ENCODE measurements around the gene CPT1C.
"Not testable (repeated sequence)": the region's sequence is repeated elsewhere in the genome, so short reads cannot be mapped to it uniquely, and the experiment has no call there.

The CPT1C gene

DNA sequence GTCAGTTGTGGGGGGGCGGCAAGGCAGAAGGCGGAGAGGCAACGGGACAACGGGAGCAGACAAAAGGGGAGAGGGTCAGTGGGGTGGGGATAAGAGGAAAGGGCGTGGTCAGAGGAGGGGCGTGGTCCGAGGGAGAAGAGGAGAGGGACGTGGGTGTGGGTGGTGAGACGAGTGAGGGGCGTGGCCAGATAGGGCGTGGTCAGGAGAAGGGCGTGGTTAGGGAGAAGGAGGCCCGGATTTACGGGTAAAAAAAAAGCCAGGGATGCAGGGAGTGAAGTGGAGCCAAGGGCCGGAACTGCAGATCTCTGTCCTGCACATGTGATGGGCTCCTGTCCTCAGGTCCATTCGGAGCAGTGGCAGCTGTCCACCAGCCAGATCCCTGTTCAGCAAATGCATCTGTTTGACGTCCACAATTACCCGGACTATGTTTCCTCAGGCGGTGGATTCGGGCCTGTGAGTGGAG is 21.5 kb downstream of the CPT1C start:
- DNase-seq, result no peak

DNA sequence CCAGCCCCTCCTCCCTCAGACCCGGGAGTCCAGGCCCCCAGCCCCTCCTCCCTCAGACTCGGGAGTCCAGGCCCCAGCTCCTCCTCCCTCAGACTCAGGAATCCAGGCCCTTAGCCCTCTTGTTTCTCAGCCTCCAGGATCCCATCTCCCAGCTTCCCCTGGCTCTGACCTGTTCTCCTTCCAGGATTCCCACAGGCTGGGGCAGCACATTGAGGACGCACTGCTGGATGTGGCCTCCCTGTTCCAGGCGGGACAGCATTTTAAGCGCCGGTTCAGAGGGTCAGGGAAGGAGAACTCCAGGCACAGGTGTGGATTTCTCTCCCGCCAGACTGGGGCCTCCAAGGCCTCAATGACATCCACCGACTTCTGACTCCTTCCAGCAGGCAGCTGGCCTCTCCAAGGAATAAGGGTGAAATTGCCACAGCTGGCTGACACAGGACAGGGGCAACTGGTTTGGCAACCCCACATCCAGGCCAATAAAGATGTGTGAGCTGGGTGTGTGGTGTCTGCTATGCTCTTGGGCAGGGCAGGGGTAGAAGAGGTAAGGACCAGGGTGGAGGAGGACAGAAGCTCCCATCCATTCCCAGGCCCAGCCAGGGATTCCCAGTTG is 22.4 kb downstream of the CPT1C start:
- DNase-seq, result no peak

- no peak for DNase-seq
These were observed 25.2 kb downstream of the CPT1C start for GRCh38 chr19:49716154-49716553.

DNA sequence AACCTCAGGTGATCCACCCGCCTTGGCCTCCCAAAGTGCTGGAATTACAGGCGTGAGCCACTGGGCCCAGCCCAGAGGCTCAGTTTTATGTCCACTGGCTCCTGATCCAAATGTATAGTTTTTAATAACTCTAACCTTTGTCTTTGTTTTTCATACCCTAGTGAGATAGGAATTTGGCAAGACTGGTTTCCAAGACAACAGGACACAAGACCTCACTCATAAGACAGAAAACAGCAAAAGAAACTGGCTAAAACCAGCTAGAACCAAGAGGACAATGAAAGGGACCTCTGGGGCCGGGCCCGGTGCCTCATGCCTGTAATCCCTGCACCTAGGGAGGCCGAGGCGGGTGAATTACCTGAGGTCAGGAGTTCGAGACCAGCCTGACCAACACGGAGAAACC is 27.6 kb downstream of the CPT1C start:
- no peak for DNase-seq

GRCh38 chr19:49718991-49719390 is 28.1 kb downstream of the CPT1C start:
- no peak for DNase-seq

DNA sequence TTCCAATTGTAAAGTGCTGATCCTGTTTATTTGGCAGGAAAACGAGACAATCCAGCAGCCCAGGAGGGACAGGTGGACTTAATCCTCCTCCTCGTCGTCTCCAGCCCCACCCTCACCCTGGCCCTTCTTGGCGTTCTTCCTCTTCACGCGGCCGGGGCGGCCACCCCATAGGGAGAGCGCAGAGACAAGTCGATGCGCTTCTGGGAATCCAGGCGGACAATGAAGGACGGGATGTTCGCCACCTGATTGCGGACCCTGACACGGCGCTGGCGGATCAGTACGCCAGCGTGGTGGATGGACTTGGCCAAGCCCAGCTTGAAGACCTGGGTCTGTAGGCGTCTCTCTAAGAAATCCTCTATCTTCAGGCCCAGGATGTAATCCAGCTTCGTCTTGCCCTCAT is 28.5 kb downstream of the CPT1C start:
- not testable (repeated sequence) for DNase-seq

GRCh38 chr19:49727217-49728030 is 36.5 kb downstream of the CPT1C start:
- no peak for DNase-seq

DNA sequence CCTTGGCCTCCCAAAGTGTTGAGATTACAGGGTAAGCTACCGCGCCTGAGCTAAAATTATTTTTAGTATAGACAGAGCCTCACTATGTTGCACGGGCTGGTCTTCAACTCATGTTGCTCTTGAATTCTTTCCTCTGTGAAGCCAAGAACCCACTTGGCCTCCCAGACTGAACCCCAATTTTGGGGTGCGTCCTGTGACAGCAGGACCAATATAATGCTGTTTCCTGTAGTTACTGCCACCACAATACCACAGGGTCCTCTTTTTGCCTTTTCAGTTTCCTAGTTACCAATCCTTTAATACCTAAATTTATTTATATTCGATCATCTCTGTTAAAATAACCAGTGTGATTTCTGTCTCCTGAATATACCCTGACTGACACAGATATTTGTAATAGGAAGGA is 39.2 kb downstream of the CPT1C start:
- DNase-seq, result no peak

DNA sequence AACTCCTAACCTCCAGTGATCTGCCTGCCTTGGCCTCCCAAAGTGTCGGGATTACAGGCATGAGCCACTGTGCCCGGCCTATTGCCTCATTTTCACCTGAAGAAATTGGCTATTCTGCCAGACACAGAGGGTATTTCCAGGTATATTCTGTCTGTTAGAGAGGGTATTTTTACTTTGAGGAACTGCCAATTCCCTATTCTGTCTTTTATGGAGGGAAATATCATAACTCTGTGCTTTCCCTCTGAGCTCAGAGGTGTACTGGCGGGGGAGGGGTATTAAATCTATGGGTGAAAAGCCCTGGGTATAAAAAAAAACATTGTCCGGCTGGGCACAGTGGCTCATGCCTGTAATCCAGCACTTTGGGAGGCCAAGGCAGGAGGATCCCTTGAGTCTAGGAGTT is 47.4 kb downstream of the CPT1C start:
- DNase-seq, result no peak

DNA sequence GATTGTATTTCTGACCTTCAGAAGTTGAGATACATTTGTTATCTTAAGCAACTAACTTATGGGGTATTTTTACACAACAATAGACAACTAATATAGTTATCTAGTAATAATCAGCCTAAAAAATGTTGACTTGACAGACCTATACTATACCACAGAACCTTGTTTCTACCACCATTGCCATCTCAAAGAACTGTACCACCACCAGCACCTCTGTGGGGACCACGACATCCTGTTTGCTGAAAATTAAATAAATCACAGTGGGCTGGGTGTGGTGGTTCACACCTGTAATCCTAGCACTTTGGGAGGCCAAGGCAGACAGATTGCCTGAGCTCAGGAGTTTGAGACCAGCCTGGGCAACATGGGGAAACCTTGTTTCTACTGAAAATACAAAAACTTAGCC is 48.2 kb downstream of the CPT1C start:
- no peak for DNase-seq

GRCh38 chr19:49739933-49740332 is 49.0 kb downstream of the CPT1C start:
- no peak for DNase-seq

DNA sequence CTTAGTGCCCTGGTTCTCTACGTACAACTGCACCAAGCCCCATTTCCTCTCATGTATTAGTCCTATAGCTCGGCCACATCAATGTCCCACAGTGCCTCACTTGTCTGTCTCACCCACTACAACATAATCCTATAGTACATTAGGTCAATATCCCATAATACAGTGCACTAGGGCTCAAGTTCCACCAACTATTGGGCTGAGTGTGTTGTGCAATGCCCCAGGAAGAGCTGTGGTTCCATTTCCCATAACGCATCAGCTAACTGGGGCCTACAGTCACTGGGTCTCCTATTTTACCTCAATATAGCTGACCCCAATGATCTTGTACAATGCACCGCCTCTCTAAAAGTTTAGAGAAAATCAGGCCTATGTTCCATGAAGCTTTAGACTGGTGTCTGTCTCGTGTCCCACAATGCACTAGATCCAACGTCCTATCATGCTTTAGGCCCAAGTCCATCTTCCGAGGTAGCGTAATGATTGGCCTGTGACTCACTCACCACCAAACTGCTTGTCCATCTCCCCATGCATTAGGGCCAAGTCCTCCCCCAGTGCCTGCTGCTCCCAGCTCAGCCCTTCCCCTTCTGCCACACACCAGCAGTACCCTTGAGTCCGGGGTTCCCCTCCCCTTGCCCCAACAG is 50.4 kb downstream of the CPT1C start:
- DNase-seq, result no peak

GRCh38 chr19:49744946-49745381 is 54.0 kb downstream of the CPT1C start:
- DNase-seq, result no peak

DNA sequence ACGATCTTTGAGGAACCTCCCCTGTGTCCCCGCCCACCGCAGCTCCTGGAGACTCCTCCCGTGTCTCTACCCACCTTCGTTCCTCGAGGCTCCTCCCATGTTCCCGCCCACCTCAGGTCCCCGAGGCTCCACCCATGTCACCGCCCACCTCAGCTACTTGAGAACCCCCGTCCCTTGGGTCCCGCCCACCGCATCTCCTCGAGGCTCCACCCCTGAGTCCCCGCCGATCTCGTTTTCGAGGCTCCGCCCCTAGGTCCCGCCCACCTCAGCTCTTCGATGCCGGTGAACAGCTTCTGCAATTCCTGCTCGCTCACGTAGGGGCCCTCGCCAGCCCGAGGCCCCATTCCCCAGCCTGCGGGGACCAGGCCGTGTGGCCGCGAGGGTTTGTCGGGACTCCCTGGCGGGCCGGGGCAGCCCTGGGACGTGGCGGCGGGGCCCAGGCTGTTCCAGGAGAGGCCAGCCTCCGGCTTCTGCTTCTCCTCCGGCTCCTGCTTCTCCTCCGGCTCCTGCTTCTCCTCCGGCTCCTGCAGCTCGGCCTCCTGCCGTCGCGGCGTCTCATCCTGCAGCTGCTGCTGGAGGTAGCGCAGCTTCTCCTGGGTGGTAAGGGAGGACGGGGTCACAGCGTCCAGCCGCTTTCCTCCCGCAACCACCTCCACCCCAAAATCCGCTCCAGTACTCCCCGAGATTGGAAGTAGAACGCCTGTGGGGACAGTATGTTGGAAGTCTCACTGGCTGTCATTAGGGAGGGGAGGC is 55.5 kb downstream of the CPT1C start:
- no peak for DNase-seq

- no peak for DNase-seq
These were observed 58.3 kb downstream of the CPT1C start for GRCh38 chr19:49749055-49749716.

DNA sequence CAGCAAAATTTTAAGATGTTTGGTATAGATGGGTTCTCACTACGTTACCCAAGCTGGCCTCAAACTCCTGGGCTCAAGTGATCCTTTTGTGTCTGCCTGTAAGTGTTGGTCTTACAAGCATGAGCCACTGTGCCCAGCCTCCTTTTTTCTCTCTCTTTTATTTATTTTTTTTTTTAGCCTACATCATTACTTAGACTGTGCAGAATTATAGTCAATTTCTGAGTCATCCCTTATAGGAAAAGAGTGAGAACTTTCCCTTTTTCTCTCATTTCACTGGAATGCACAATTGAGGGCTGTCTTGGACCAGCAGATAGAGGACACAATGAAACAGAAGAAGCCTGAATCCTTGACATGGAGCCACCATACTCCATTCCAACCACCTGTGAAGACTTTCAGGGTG is 58.9 kb downstream of the CPT1C start:
- no peak for DNase-seq

- no peak for DNase-seq
These were observed 61.8 kb downstream of the CPT1C start for GRCh38 chr19:49752701-49753100.

DNA sequence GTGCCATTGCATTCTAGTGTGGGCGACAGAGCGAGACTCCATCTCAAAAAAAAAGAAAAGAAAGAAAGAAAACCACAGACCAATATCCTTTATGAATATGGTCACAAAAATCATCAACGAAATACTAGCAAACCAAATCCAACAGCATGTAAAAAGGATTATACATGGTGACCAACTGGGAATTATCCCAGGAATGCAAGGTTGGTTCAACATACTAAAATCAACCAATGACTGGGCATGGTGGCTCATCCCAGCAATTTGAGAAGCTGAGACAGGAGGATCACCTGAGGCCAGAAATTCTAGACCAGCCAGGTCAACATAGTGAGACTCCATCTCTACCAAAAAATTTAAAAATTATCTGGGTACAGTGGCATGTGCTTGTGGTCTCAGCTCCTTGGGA is 65.0 kb downstream of the CPT1C start:
- no peak for DNase-seq

- DNase-seq, result no peak
These were observed 67.4 kb downstream of the CPT1C start for GRCh38 chr19:49758292-49758691.

DNA sequence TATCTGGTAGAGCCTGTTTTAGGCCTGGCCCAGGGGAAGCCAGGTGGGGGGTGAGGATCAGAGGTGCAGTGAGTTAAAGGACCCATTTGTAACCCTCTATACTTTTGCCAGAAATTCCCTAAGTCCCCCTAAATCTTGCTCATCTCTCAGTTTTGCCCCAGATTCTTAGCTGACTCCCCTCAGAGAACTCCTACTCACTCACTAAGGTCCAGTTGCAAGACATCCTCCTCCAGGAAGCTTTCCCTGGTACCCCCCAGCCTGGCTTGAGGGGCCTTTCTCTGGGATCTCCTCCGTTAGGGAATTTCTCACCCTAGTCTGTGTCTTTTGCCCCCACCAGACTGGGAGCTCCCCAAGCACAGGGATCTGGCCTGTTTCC is 70.3 kb downstream of the CPT1C start:
- DNase-seq, result no peak

- no peak for DNase-seq
These were observed 70.9 kb downstream of the CPT1C start for GRCh38 chr19:49761625-49762311.

DNA sequence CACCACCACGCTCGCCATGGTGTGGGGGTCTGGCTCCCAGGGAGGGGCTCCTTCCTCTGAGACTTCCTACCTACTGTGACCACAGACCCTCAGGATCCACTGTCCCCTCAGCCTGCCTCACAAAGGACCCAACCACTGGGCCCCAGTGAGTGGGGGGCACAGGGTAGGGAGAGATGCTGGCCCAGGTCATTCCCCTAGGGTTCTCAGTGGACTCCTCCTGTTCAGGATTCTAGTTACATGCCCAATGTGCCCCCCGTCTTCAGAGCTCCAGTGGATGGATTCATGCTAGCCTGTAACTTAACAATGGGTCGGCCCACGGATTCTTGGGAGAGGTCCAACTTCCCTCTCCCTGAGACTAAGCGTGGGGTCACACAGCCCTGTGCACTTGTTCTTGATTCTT is 72.3 kb downstream of the CPT1C start, which contains the start of gene TSKS:
TSKS (minus strand) TSS at position 77 of the 400 bp plus-strand sequence; CDS start at position 18, 59 bp downstream.
- DNase-seq, result no peak

Measured in NCI-H2029 treated with DMSO at 0.1 percent for 48 hours (cell line).